ENCODE results near the gene FGG. TPM values are rescaled to one million over a fixed set of nuclear protein-coding genes. Genes with fewer than 3 reads are reported as not detected.

Gene FGG
- polyA plus RNA-seq, 4 donors, result 0.42 to 143 TPM; not detected in 2

DNA sequence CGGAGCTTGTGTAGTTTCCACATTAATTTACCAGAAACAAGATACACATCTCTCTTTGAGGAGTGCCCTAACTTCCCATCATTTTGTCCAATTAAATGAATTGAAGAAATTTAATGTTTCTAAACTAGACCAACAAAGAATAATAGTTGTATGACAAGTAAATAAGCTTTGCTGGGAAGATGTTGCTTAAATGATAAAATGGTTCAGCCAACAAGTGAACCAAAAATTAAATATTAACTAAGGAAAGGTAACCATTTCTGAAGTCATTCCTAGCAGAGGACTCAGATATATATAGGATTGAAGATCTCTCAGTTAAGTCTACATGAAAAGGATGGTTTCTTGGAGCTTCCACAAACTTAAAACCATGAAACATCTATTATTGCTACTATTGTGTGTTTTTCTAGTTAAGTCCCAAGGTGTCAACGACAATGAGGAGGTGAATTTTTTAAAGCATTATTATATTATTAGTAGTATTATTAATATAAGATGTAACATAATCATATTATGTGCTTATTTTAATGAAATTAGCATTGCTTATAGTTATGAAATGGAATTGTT lies 49.7 kb downstream of the FGG start, which contains the start of gene FGB:
Gene FGB (plus strand): TSS at position 315 of the 558 bp plus-strand sequence. CDS start 8 bp downstream, at position 323.
- peaks cover 0 to 12% (median 0%) of the 10 kb centered on the region in 3 donors for H3K4me1 ChIP-seq (ENCODE audit: control insufficient read depth in 3 of 3, insufficient read depth in 2 of 3, low read depth in 1 of 3, low read length in 2 of 3)
- H3K27me3 ChIP-seq (ENCODE audit: control insufficient read depth in 3 of 3, insufficient read depth in 3 of 3, low read length in 3 of 3), result no peaks in the 10 kb centered on the region
- H3K9me3 ChIP-seq (ENCODE audit: control insufficient read depth in 2 of 2, insufficient read depth in 1 of 2, low read depth in 1 of 2, low read length in 1 of 2), result no peaks in the 10 kb centered on the region
- WGBS, 3 donors, result 54 to 66% (median 56%) methylated on average over 2 of the region's 2 CpGs
- H3K36me3 ChIP-seq (ENCODE audit: control insufficient read depth in 3 of 3, insufficient read depth in 2 of 3, low read depth in 1 of 3, low read length in 3 of 3), result peaks cover 0 to 4% (median 0%) of the 10 kb centered on the region in 3 donors
- DNase-seq, result peak in 1 of 2 donors; percentile 42
- H3K27ac ChIP-seq (ENCODE audit: low read depth in 1 of 3, low read length in 2 of 3), result peak within 1 kb of the TSS in 1 of 3 donors; percentile 32
- H3K4me3 ChIP-seq (ENCODE audit: low read depth in 1 of 3, low read length in 3 of 3), result peak within 1 kb of the TSS in 1 of 3 donors; percentile 17
- no peak for FAIRE-seq

GRCh38 chr4:154560824-154561231 lies 51.6 kb downstream of the FGG start:
- no peak overlapping the region for H3K4me3 ChIP-seq (ENCODE audit: low read depth in 1 of 3, low read length in 3 of 3)
- no peak for FAIRE-seq
- 84 to 90% (median 84%) methylated on average over 4 of the region's 4 CpGs for WGBS, 3 donors
- H3K36me3 ChIP-seq (ENCODE audit: control insufficient read depth in 3 of 3, insufficient read depth in 2 of 3, low read depth in 1 of 3, low read length in 3 of 3), result peaks cover 0 to 2% (median 0%) of the 10 kb centered on the region in 3 donors
- no peaks in the 10 kb centered on the region for H3K9me3 ChIP-seq (ENCODE audit: control insufficient read depth in 2 of 2, insufficient read depth in 1 of 2, low read depth in 1 of 2, low read length in 1 of 2)
- DNase-seq, result no peak
- peaks cover 0 to 12% (median 0%) of the 10 kb centered on the region in 3 donors for H3K4me1 ChIP-seq (ENCODE audit: control insufficient read depth in 3 of 3, insufficient read depth in 2 of 3, low read depth in 1 of 3, low read length in 2 of 3)
- no peaks in the 10 kb centered on the region for H3K27me3 ChIP-seq (ENCODE audit: control insufficient read depth in 3 of 3, insufficient read depth in 3 of 3, low read length in 3 of 3)
- peak overlapping the region in 1 of 3 donors; percentile 67 for H3K27ac ChIP-seq (ENCODE audit: low read depth in 1 of 3, low read length in 2 of 3)

DNA sequence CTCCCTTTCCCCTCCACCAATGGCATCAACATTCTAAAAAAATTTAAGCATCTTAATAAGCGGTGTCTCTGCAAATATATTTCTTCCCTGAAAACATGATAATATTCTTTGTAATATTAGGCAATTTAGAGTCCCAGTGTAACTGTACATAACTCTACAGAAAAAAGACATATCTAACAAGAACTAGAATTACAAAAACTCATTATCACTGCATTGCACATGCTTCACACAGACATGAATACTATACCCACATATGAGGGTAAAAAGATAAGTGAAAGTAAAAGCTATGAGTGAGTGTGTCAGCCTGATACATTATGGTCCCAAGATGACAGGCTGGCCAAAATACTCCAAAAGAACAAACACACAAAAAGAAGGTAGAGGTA lies 52.0 kb downstream of the FGG start:
- H3K27me3 ChIP-seq (ENCODE audit: control insufficient read depth in 3 of 3, insufficient read depth in 3 of 3, low read length in 3 of 3), result no peaks in the 10 kb centered on the region
- 90 to 100% (median 97%) methylated on average over 1 of the region's 1 CpG for WGBS, 3 donors
- peaks cover 0 to 12% (median 0%) of the 10 kb centered on the region in 3 donors for H3K4me1 ChIP-seq (ENCODE audit: control insufficient read depth in 3 of 3, insufficient read depth in 2 of 3, low read depth in 1 of 3, low read length in 2 of 3)
- DNase-seq (no peak), FAIRE-seq (no peak)
- peak overlapping the region in 1 of 3 donors; percentile 67 for H3K27ac ChIP-seq (ENCODE audit: low read depth in 1 of 3, low read length in 2 of 3)
- H3K9me3 ChIP-seq (ENCODE audit: control insufficient read depth in 2 of 2, insufficient read depth in 1 of 2, low read depth in 1 of 2, low read length in 1 of 2), result no peaks in the 10 kb centered on the region
- H3K4me3 ChIP-seq (ENCODE audit: low read depth in 1 of 3, low read length in 3 of 3), result no peak overlapping the region
- H3K36me3 ChIP-seq (ENCODE audit: control insufficient read depth in 3 of 3, insufficient read depth in 2 of 3, low read depth in 1 of 3, low read length in 3 of 3), result no peaks in the 10 kb centered on the region

GRCh38 chr4:154559494-154560418 lies 52.7 kb downstream of the FGG start:
- no peaks in the 10 kb centered on the region for H3K9me3 ChIP-seq (ENCODE audit: control insufficient read depth in 2 of 2, insufficient read depth in 1 of 2, low read depth in 1 of 2, low read length in 1 of 2)
- no peaks in the 10 kb centered on the region for H3K36me3 ChIP-seq (ENCODE audit: control insufficient read depth in 3 of 3, insufficient read depth in 2 of 3, low read depth in 1 of 3, low read length in 3 of 3)
- FAIRE-seq, result no peak
- WGBS, 3 donors, result 25 to 52% (median 34%) methylated on average over 9 of the region's 9 CpGs
- H3K4me1 ChIP-seq (ENCODE audit: control insufficient read depth in 3 of 3, insufficient read depth in 2 of 3, low read depth in 1 of 3, low read length in 2 of 3), result peaks cover 0 to 12% (median 0%) of the 10 kb centered on the region in 3 donors
- H3K4me3 ChIP-seq (ENCODE audit: low read depth in 1 of 3, low read length in 3 of 3), result no peak overlapping the region
- no peaks in the 10 kb centered on the region for H3K27me3 ChIP-seq (ENCODE audit: control insufficient read depth in 3 of 3, insufficient read depth in 3 of 3, low read length in 3 of 3)
- peak; percentile 57 to 90 for DNase-seq
- peak overlapping the region in 1 of 3 donors; percentile 67 for H3K27ac ChIP-seq (ENCODE audit: low read depth in 1 of 3, low read length in 2 of 3)

- Histone ChIP-seq H3K9me3 (ENCODE audit: control insufficient read depth in 2 of 2, insufficient read depth in 1 of 2, low read depth in 1 of 2, low read length in 1 of 2) (no peaks in the 10 kb centered on the region), H3K36me3 (ENCODE audit: control insufficient read depth in 3 of 3, insufficient read depth in 2 of 3, low read depth in 1 of 3, low read length in 3 of 3) (no peaks in the 10 kb centered on the region), H3K27ac (ENCODE audit: low read depth in 1 of 3, low read length in 2 of 3) (no peak overlapping the region), H3K27me3 (ENCODE audit: control insufficient read depth in 3 of 3, insufficient read depth in 3 of 3, low read length in 3 of 3) (no peaks in the 10 kb centered on the region), H3K4me3 (ENCODE audit: low read depth in 1 of 3, low read length in 3 of 3) (no peak overlapping the region), H3K4me1 (ENCODE audit: control insufficient read depth in 3 of 3, insufficient read depth in 2 of 3, low read depth in 1 of 3, low read length in 2 of 3) (peaks cover 0 to 12% (median 0%) of the 10 kb centered on the region in 3 donors)
- DNase-seq (no peak), FAIRE-seq (no peak)
- WGBS, 3 donors, result 93 to 100% (median 95%) methylated on average over 1 of the region's 1 CpG
Observed at GRCh38 chr4:154559141-154559493, 53.3 kb downstream of the FGG start.

Other genes starting within 250 kb of the FGG start
- gene DCHS2, start 120.9 kb downstream of the FGG start, polyA plus RNA-seq, result under 1 TPM in 2 of 4 donors, not detected in 2; 0.10 to 0.34 TPM
- 10 to 100 TPM; 41.8 to 77.2 (median 45.7) TPM for gene PLRG1, start 62.3 kb downstream of the FGG start, polyA plus RNA-seq
- gene FGB, start 49.6 kb downstream of the FGG start, polyA plus RNA-seq, result 100 to 1,000 TPM in 1 of 4 donors, under 1 TPM in 1, not detected in 2; 0.34 to 282 TPM
- gene FGA, start 21.9 kb downstream of the FGG start, polyA plus RNA-seq, result 10 to 100 TPM in 1 of 4 donors, under 1 TPM in 1, not detected in 2; 0.36 to 24.6 TPM
- 10 to 100 TPM in 1 of 4 donors, 1 to 10 TPM in 3; 1.2 to 10.5 (median 5.5) TPM for gene LRAT, start 131.3 kb upstream of the FGG start, polyA plus RNA-seq
- under 1 TPM in 2 of 4 donors, not detected in 2; 0.01 to 0.07 TPM for gene RBM46, start 168.6 kb upstream of the FGG start, polyA plus RNA-seq

All from small intestine (tissue), 7 donors.